GM12878 (cell line): ENCODE data around the gene MSL3B.

Source experiments
- ATAC-seq: fragments of 200-7000 bp; cut with Tn5 transposase; 3 replicates; pipeline ENCODE4 v1.9.1; 2020; ENCODE audit warnings: mild to moderate bottlenecking, moderate library complexity
- BruUV-seq: library from RNA; stranded (reverse); fragments of 400-500 nt; replicated peaks from 2 replicates; lab custom pipeline; 2021; lab: Mats Ljungman, UMichigan
- CTCF ChIA-PET: fragments of 300-600 bp; sonication (Branson Sonifier 250); formaldehyde crosslinking; extraction: SDS; loops from one replicate; lab custom pipeline; 2021; ENCODE audit warnings: inconsistent platforms; lab: Yijun Ruan, JAX
- POLR2A ChIA-PET: fragments of 350-600 bp; formaldehyde crosslinking; extraction: SDS; loops from one replicate; lab custom pipeline; 2021; ENCODE audit warnings: inconsistent platforms; lab: Charles Lee
- RAD21 ChIA-PET: fragments of 300-600 bp; sonication (Branson Sonifier 250); formaldehyde crosslinking; loops from one replicate; lab custom pipeline; 2023; ENCODE audit warnings: antibody characterized with exemption; ENCODE audit not compliant: unreplicated experiment; lab: Charles Lee
- SMC1A ChIA-PET: fragments of 300-600 bp; sonication (Branson Sonifier 250); formaldehyde crosslinking; loops from one replicate; lab custom pipeline; 2023; ENCODE audit not compliant: unreplicated experiment, uncharacterized antibody; lab: Charles Lee
- DNase-seq: peaks from one replicate; pipeline ENCODE4 v3.0.0-alpha.2; 2011; ENCODE audit warnings: low read depth, low spot score
- FAIRE-seq: peaks from 3 replicates; lab custom pipeline; 2011; peaks lifted over from hg19 to GRCh38; lab: Jason Lieb, UNC
- H2AFZ ChIP-seq: 2 replicates; pipeline ENCODE4 v1.6.0; 2011; ENCODE audit warnings: low read depth, low read length, control low read depth; ENCODE audit not compliant: control insufficient read depth
- H3K27ac ChIP-seq: 2 replicates; pipeline ENCODE4 v1.5.1; 2011; ENCODE audit warnings: control low read depth; ENCODE audit not compliant: control insufficient read depth, insufficient read depth
- H3K27me3 ChIP-seq, 2 experiments: replicated peaks in 1 of 2; 2 replicates each; pipeline versions ENCODE4 v1.6.0 to v1.6.1; 2011; ENCODE audit warnings: low read length in 1 of 2; ENCODE audit not compliant: control insufficient read depth in 2 of 2, insufficient read depth in 2 of 2
- H3K36me3 ChIP-seq, 2 experiments: 2 replicates each; pipeline ENCODE4 v1.5.1; 2011; ENCODE audit warnings: low read length in 1 of 2; ENCODE audit not compliant: control insufficient read depth in 2 of 2, insufficient read depth in 2 of 2
- H3K4me1 ChIP-seq: 2 replicates; pipeline ENCODE4 v1.6.1; 2011; ENCODE audit warnings: mild to moderate bottlenecking, low read length, moderate library complexity, mixed read lengths; ENCODE audit not compliant: control insufficient read depth, insufficient read depth
- H3K4me2 ChIP-seq: 2 replicates; pipeline ENCODE4 v1.6.0; 2011; ENCODE audit warnings: control low read depth; ENCODE audit not compliant: control insufficient read depth, insufficient read depth
- H3K4me3 ChIP-seq: fragments of 200-600 bp; sonication (generic); 2 replicates; pipeline ENCODE4 v1.5.1; 2016
- H3K79me2 ChIP-seq: 2 replicates; pipeline ENCODE4 v1.6.0; 2011; ENCODE audit warnings: low read length; ENCODE audit not compliant: control insufficient read depth, insufficient read depth
- H3K9ac ChIP-seq: 2 replicates; pipeline ENCODE4 v1.8.0; 2011; ENCODE audit warnings: low read length, control low read depth, mixed read lengths; ENCODE audit not compliant: control insufficient read depth, insufficient read depth
- H3K9me3 ChIP-seq: replicated peaks from 3 replicates; pipeline ENCODE4 v1.5.1; 2011; ENCODE audit warnings: mild to moderate bottlenecking, low read length; ENCODE audit not compliant: control insufficient read depth, insufficient read depth
- H4K20me1 ChIP-seq: 2 replicates; pipeline ENCODE4 v1.6.0; 2011; ENCODE audit not compliant: control insufficient read depth, insufficient read depth
- BCLAF1 ChIP-seq: fragments of 450-650 bp; IDR thresholded peaks from 2 replicates; pipeline ENCODE4 v1.6.1; 2017; ENCODE audit warnings: antibody characterized with exemption, mild to moderate bottlenecking, moderate library complexity
- CUX1 ChIP-seq: IDR thresholded peaks from 2 replicates; pipeline ENCODE4 v1.6.1; 2012; ENCODE audit warnings: improper control_type of control experiment, low read depth, low read length; ENCODE audit not compliant: insufficient replicate concordance
- FOXM1 ChIP-seq: IDR thresholded peaks from 2 replicates; pipeline ENCODE4 v1.6.1; 2012; ENCODE audit warnings: low read depth, mild to moderate bottlenecking, inconsistent platforms, low read length, moderate library complexity
- HDGF ChIP-seq: fragments of 450-650 bp; IDR thresholded peaks from 2 replicates; pipeline ENCODE4 v1.6.1; 2016; ENCODE audit warnings: antibody characterized with exemption
- IRF4 ChIP-seq: IDR thresholded peaks from 2 replicates; pipeline ENCODE4 v1.6.1; 2011; ENCODE audit warnings: low read depth, low read length
- KAT2A ChIP-seq: conservative IDR thresholded peaks from 2 replicates; pipeline ENCODE4 v1.6.1; 2011; ENCODE audit warnings: low read depth, low read length; ENCODE audit not compliant: control insufficient read depth
- KLF5 ChIP-seq: fragments of 450-650 bp; IDR thresholded peaks from 2 replicates; pipeline ENCODE4 v1.6.1; 2014; ENCODE audit warnings: mild to moderate bottlenecking; ENCODE audit not compliant: partially characterized antibody
- MYC ChIP-seq: IDR thresholded peaks from 2 replicates; pipeline ENCODE4 v1.6.1; 2011; ENCODE audit warnings: mild to moderate bottlenecking, low read length, moderate library complexity, inconsistent platforms; ENCODE audit not compliant: insufficient read depth, insufficient replicate concordance, insufficient read length, severe bottlenecking
- NR2F1 ChIP-seq: fragments of 450-650 bp; conservative IDR thresholded peaks from 2 replicates; pipeline ENCODE4 v1.6.1; 2017; ENCODE audit warnings: mild to moderate bottlenecking
- POLR2AphosphoS2 ChIP-seq: IDR thresholded peaks from 2 replicates; pipeline ENCODE4 v1.6.1; 2011; ENCODE audit warnings: low read depth, mild to moderate bottlenecking, low read length, improper control_type of control experiment, moderate library complexity
- WRNIP1 ChIP-seq: IDR thresholded peaks from 2 replicates; pipeline ENCODE4 v1.6.1; 2011; ENCODE audit warnings: low read depth, low read length, improper control_type of control experiment, borderline replicate concordance
- YBX1 ChIP-seq: fragments of 450-650 bp; IDR thresholded peaks from 2 replicates; pipeline ENCODE4 v1.6.1; 2016; ENCODE audit warnings: antibody characterized with exemption
- ZBTB40 ChIP-seq: fragments of 450-650 bp; IDR thresholded peaks from 2 replicates; pipeline ENCODE4 v1.6.1; 2016; ENCODE audit warnings: mild to moderate bottlenecking, moderate library complexity, borderline replicate concordance
- WGBS: methylation state at CpG from one replicate; pipeline ENCODE4 v1.1.6; 2016; ENCODE audit warnings: low lambda C conversion rate; ENCODE audit not compliant: insufficient replicate concordance, insufficient coverage; ENCODE audit errors: missing lambda C conversion rate; 5-methylcytosine and 5-hydroxymethylcytosine counted together
- in situ Hi-C: fragments of 300-500 bp; cut with MboI; formaldehyde crosslinking; loops from 9 replicates; pipeline ENCODE4 v1.14.3; 2018; ENCODE audit warnings: mixed read lengths
- intact Hi-C: fragments of 100-400 bp; cut with micrococcal nuclease; formaldehyde crosslinking; loops from one replicate; pipeline ENCODE4 v1.14.2; 2022; ENCODE audit not compliant: unreplicated experiment

MSL3B gene

GRCh38 chr2:233816771-233817170, 51.4 kb downstream of the MSL3B start:
- in situ Hi-C loops: no loop called here
- no peaks in the 10 kb centered on the region for H3K36me3 ChIP-seq
- no TSS peak for BruUV-seq
- no peaks in the 10 kb centered on the region for H3K79me2 ChIP-seq
- SMC1A ChIA-PET: no interaction called here
- no peak overlapping the region for H3K9ac ChIP-seq
- intact Hi-C loops: no loop called here
- no peak for TF ChIP-seq POLR2AphosphoS2
- no peak for TF ChIP-seq IRF4
- TF ChIP-seq KLF5: no peak
- TF ChIP-seq NR2F1: no peak
- no peak for TF ChIP-seq CUX1
- no peak for TF ChIP-seq YBX1
- TF ChIP-seq HDGF: no peak
- TF ChIP-seq MYC: no peak
- no peak for TF ChIP-seq KAT2A
- TF ChIP-seq FOXM1: no peak
- no peak for TF ChIP-seq BCLAF1
- TF ChIP-seq ZBTB40: no peak
- no peak for TF ChIP-seq WRNIP1
- RAD21 ChIA-PET: no interaction called here
- CTCF ChIA-PET: no interaction called here
- FAIRE-seq: no peak
- no peak overlapping the region for H3K27ac ChIP-seq
- H3K9me3 ChIP-seq: no peaks in the 10 kb centered on the region
- WGBS: 54% methylated on average over 4 of the region's 4 CpGs
- H3K4me1 ChIP-seq: no peaks in the 10 kb centered on the region
- POLR2A ChIA-PET: interaction anchor here (0.6 kb wide), 1 partner anchor 124 kb away, joined by 4 read pairs; no protein-coding TSS in a partner anchor
- no peak for ATAC-seq
- H4K20me1 ChIP-seq: no peaks in the 10 kb centered on the region
- H3K27me3 ChIP-seq: no peaks in the 10 kb centered on the region; a peak in 3 of 4 replicates
- no peak overlapping the region for H2AFZ ChIP-seq
- no peak for DNase-seq
- no peak overlapping the region for H3K4me3 ChIP-seq
- H3K4me2 ChIP-seq: no peak overlapping the region
